ENCODE data around the gene CYTH1.

DNA sequence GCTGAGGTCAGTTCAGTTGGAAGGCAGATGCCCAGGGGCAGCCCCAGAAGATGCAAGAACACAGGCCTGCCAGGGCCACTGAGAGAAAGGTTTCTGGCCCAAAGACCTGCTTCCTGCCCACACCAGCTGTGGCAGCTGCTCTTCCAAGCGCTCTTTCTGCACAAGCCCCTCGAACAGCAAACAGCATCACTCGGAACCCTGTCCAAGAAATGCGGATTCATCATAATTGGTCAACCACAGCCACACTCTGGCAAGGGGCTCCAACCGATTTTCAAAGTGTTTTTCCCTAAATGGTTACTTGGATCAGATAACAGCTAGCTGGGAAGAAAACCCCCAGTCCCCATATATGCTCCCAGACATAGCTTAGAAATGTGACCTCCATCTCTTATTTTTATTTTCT is 133.8 kb downstream of the CYTH1 start:
- TF ChIP-seq, protein P1, sequence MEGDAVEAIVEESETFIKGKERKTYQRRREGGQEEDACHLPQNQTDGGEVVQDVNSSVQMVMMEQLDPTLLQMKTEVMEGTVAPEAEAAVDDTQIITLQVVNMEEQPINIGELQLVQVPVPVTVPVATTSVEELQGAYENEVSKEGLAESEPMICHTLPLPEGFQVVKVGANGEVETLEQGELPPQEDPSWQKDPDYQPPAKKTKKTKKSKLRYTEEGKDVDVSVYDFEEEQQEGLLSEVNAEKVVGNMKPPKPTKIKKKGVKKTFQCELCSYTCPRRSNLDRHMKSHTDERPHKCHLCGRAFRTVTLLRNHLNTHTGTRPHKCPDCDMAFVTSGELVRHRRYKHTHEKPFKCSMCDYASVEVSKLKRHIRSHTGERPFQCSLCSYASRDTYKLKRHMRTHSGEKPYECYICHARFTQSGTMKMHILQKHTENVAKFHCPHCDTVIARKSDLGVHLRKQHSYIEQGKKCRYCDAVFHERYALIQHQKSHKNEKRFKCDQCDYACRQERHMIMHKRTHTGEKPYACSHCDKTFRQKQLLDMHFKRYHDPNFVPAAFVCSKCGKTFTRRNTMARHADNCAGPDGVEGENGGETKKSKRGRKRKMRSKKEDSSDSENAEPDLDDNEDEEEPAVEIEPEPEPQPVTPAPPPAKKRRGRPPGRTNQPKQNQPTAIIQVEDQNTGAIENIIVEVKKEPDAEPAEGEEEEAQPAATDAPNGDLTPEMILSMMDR (IDR thresholded peaks at IDR 0.05), result no peak
- no peak for TF ChIP-seq POLR2A (IDR thresholded peaks at IDR 0.05)
